OCI-LY7 (cell line): ENCODE measurements around the gene TJP3. TPM values are rescaled to one million over a fixed set of nuclear protein-coding genes. Genes with fewer than 3 reads are reported as not detected.

Source experiments
- BruUV-seq: library from RNA; stranded (reverse); fragments of 400-500 nt; replicated peaks from 2 replicates; lab custom pipeline; 2021; lab: Mats Ljungman, UMichigan
- CTCF ChIA-PET: fragments of 300-600 bp; sonication (Branson Sonifier 250); formaldehyde crosslinking; loops from one replicate; lab custom pipeline; 2022; ENCODE audit warnings: antibody characterized with exemption; ENCODE audit not compliant: unreplicated experiment; lab: Charles Lee
- POLR2A ChIA-PET: fragments of 300-600 bp; sonication (Branson Sonifier 250); formaldehyde crosslinking; loops from one replicate; lab custom pipeline; 2022; ENCODE audit warnings: antibody characterized with exemption; lab: Charles Lee
- DNase-seq: peaks from one replicate; pipeline ENCODE4 v3.0.0-alpha.2; 2015; ENCODE audit warnings: low spot score
- H2AFZ ChIP-seq: fragments of 200-600 bp; sonication (generic), shearing (Covaris generic); 2 replicates; pipeline ENCODE4 v1.6.1; 2014; ENCODE audit warnings: mild to moderate bottlenecking, antibody characterized with exemption, low read length, moderate library complexity
- H3K27ac ChIP-seq: fragments of 200-600 bp; sonication (generic); 2 replicates; pipeline ENCODE4 v1.5.1; 2014; ENCODE audit warnings: mixed run types, low read depth, mild to moderate bottlenecking, moderate library complexity, low read length, inconsistent platforms; ENCODE audit not compliant: poor library complexity, severe bottlenecking
- H3K36me3 ChIP-seq: fragments of 200-600 bp; sonication (generic); 2 replicates; pipeline ENCODE4 v1.6.1; 2014; ENCODE audit warnings: mild to moderate bottlenecking, antibody characterized with exemption, low read length, moderate library complexity, mixed read lengths; ENCODE audit not compliant: insufficient read depth
- H3K4me1 ChIP-seq: fragments of 200-600 bp; sonication (generic); 2 replicates; pipeline ENCODE4 v1.5.1; 2014; ENCODE audit warnings: mild to moderate bottlenecking, low read length; ENCODE audit not compliant: insufficient read depth, poor library complexity, severe bottlenecking
- H3K4me2 ChIP-seq: fragments of 200-600 bp; sonication (generic); 2 replicates; pipeline ENCODE4 v1.6.1; 2014; ENCODE audit warnings: mild to moderate bottlenecking, low read length
- H3K4me3 ChIP-seq: fragments of 200-600 bp; sonication (generic); 2 replicates; pipeline ENCODE4 v1.5.1; 2014; ENCODE audit warnings: mild to moderate bottlenecking, low read depth, low read length; ENCODE audit not compliant: poor library complexity, severe bottlenecking
- H3K79me2 ChIP-seq: fragments of 200-600 bp; sonication (generic); 2 replicates; pipeline ENCODE4 v1.6.1; 2016; ENCODE audit warnings: low read depth, mild to moderate bottlenecking, low read length, moderate library complexity, mixed read lengths; ENCODE audit not compliant: insufficient read depth
- H3K9me2 ChIP-seq: fragments of 200-600 bp; sonication (generic); 2 replicates; pipeline ENCODE4 v1.6.1; 2016; ENCODE audit warnings: mild to moderate bottlenecking, low read length, mixed read lengths; ENCODE audit not compliant: insufficient read depth
- H3K9me3 ChIP-seq: fragments of 200-600 bp; sonication (generic); 2 replicates; pipeline ENCODE4 v1.6.1; 2014; ENCODE audit warnings: mild to moderate bottlenecking, mixed run types, low read length, mixed read lengths
- H4K20me1 ChIP-seq: fragments of 200-600 bp; sonication (generic); 2 replicates; pipeline ENCODE4 v1.6.1; 2014; ENCODE audit warnings: mild to moderate bottlenecking, antibody characterized with exemption, low read length, moderate library complexity, mixed read lengths; ENCODE audit not compliant: insufficient read depth
- EZH2phosphoT487 ChIP-seq: fragments of 200-600 bp; sonication (generic); IDR thresholded peaks from 2 replicates; pipeline ENCODE4 v1.6.1; 2018; ENCODE audit warnings: low read depth, borderline replicate concordance, mild to moderate bottlenecking, mixed run types, antibody characterized with exemption, low read length, moderate library complexity, mixed read lengths
- intact Hi-C: fragments of 100-400 bp; cut with micrococcal nuclease; formaldehyde crosslinking; loops from one replicate; pipeline ENCODE4 v1.10.0; 2022; ENCODE audit not compliant: unreplicated experiment
- total RNA-seq, 2 experiments: library from RNA; depleted of rRNA in 1 of 2; stranded (reverse); fragments of >200 nt in 1 of 2; shearing (Covaris generic) in 1 of 2; gene quantifications; 2 replicates each; pipeline ENCODE4 v1.2.3, GENCODE V29; 2014 to 2022
- TF ChIP-seq, protein P1 (sequence below): fragments of 200-600 bp; sonication (generic); conservative IDR thresholded peaks from 2 replicates; pipeline ENCODE4 v1.5.1; 2014; ENCODE audit warnings: mild to moderate bottlenecking, antibody characterized with exemption, low read length, moderate library complexity, mixed read lengths

Gene TJP3
- total RNA-seq, 2 experiments from 2014 or later, result 0.69 to 1.8 TPM

DNA sequence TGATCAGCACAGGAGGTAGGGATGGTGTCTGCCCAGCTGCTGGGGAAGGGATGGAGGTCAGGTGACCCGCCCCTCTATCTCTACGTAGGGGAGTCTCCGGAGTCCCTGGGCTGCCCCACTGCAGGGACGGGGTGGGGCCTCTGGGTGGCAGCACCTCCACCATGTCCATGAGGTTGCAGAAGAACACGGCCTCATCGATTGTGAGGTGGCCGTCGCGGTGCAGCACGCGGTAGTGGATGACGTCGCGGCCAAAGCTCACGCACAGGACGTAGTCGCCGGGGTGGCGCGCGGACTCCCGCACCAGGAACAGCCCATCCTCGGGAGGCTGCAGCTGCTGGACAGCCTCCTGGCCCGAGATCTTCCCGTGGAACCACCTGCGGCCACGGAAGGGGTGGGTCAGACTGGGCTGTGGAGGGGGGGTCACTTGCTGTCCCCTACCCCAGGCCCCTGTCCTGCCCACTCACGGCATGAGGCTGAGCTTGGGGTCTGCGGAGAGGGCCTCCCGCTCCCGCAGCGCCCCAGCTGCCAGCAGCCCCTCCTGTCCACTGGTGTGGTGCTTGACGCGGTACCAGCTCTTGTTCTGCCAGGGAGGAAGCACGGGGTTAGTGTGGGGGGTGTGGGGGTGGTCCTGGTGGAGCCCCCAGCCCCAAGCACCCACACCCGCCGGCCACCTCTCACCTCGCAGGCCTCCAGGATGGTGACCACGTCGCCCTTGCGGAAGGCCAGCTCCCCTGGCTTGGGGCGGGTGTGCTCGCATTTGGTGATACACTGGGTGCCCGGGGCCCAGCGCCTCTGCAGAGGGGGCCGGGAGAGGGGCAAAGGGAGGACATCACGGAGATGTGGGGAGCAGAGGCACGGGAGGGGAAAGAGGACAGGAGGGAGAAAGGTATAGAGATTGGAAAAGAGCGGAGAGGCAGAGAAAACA lies 75.7 kb downstream of the TJP3 start:
- CTCF ChIA-PET, result no interaction called here
- no peaks in the 10 kb centered on the region for H3K36me3 ChIP-seq
- H4K20me1 ChIP-seq, result no peaks in the 10 kb centered on the region
- no peak overlapping the region for H3K27ac ChIP-seq
- intact Hi-C loops, result loop anchor here (1.0 kb wide), 1 partner anchor 38 kb away; no protein-coding TSS in a partner anchor
- no peaks in the 10 kb centered on the region for H3K4me1 ChIP-seq
- H3K79me2 ChIP-seq, result no peaks in the 10 kb centered on the region
- H3K9me3 ChIP-seq, result peaks cover 8% of the 10 kb centered on the region; the same call in 1 of the 2 replicates
- no TSS peak for BruUV-seq
- POLR2A ChIA-PET, result no interaction called here
- no peak for TF ChIP-seq EZH2phosphoT487
- TF ChIP-seq, protein P1, sequence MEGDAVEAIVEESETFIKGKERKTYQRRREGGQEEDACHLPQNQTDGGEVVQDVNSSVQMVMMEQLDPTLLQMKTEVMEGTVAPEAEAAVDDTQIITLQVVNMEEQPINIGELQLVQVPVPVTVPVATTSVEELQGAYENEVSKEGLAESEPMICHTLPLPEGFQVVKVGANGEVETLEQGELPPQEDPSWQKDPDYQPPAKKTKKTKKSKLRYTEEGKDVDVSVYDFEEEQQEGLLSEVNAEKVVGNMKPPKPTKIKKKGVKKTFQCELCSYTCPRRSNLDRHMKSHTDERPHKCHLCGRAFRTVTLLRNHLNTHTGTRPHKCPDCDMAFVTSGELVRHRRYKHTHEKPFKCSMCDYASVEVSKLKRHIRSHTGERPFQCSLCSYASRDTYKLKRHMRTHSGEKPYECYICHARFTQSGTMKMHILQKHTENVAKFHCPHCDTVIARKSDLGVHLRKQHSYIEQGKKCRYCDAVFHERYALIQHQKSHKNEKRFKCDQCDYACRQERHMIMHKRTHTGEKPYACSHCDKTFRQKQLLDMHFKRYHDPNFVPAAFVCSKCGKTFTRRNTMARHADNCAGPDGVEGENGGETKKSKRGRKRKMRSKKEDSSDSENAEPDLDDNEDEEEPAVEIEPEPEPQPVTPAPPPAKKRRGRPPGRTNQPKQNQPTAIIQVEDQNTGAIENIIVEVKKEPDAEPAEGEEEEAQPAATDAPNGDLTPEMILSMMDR, result peak; percentile 59
- H2AFZ ChIP-seq, result no peak overlapping the region
- H3K4me3 ChIP-seq, result no peak overlapping the region
- H3K9me2 ChIP-seq, result no peaks in the 10 kb centered on the region
- H3K4me2 ChIP-seq, result no peak overlapping the region
- DNase-seq, result no peak

GRCh38 chr19:3784607-3785450 lies 76.6 kb downstream of the TJP3 start:
- Histone ChIP-seq H2AFZ (no peak overlapping the region), H3K4me3 (no peak overlapping the region), H3K79me2 (no peaks in the 10 kb centered on the region), H3K36me3 (no peaks in the 10 kb centered on the region), H3K4me1 (no peaks in the 10 kb centered on the region), H3K4me2 (no peak overlapping the region), H3K27ac (no peak overlapping the region), H3K9me2 (no peaks in the 10 kb centered on the region), H4K20me1 (no peaks in the 10 kb centered on the region), H3K9me3 (peaks cover 8% of the 10 kb centered on the region; the same call in 1 of the 2 replicates)
- ChIA-PET POLR2A (no interaction called here), CTCF (no interaction called here)
- DNase-seq, result no peak
- no TSS peak for BruUV-seq
- TF ChIP-seq, protein P1, result no peak
- TF ChIP-seq EZH2phosphoT487, result no peak
- intact Hi-C loops, result no loop called here
